ENCODE data around the gene SCTR.

SCTR gene

GRCh38 chr2:119440873-119441272 is 83.4 kb downstream of the SCTR start:
- in situ Hi-C loops (cut with MboI; ENCODE audit: low pct_unique_long_range_greater_than_20kb, low sequenced_read_pairs, unreplicated experiment) = no loop called here
- no peak for DNase-seq (ENCODE audit: low spot score)
- TF ChIP-seq CTCF (IDR thresholded peaks at IDR 0.05; ENCODE audit: extremely low read depth, insufficient read depth, missing control alignments) = no peak

GRCh38 chr2:119440501-119440870 is 83.8 kb downstream of the SCTR start:
- in situ Hi-C loops (cut with MboI; ENCODE audit: low pct_unique_long_range_greater_than_20kb, low sequenced_read_pairs, unreplicated experiment) = no loop called here
- no peak for DNase-seq (ENCODE audit: low spot score)
- TF ChIP-seq CTCF (IDR thresholded peaks at IDR 0.05; ENCODE audit: extremely low read depth, insufficient read depth, missing control alignments) = no peak

GRCh38 chr2:119439574-119440500 is 84.4 kb downstream of the SCTR start:
- DNase-seq (ENCODE audit: low spot score) = no peak
- in situ Hi-C loops (cut with MboI; ENCODE audit: low pct_unique_long_range_greater_than_20kb, low sequenced_read_pairs, unreplicated experiment) = no loop called here

GRCh38 chr2:119438726-119439284 is 85.5 kb downstream of the SCTR start:
- no peak for DNase-seq (ENCODE audit: low spot score)
- TF ChIP-seq CTCF (IDR thresholded peaks at IDR 0.05; ENCODE audit: extremely low read depth, insufficient read depth, missing control alignments) = no peak
- in situ Hi-C loops (cut with MboI; ENCODE audit: low pct_unique_long_range_greater_than_20kb, low sequenced_read_pairs, unreplicated experiment) = no loop called here

More at GRCh38 chr2:119439574-119440500, 84.4 kb downstream of the SCTR start:
- no peak for TF ChIP-seq CTCF (IDR thresholded peaks at IDR 0.05; ENCODE audit: extremely low read depth, insufficient read depth, missing control alignments)

- in situ Hi-C loops (cut with MboI; ENCODE audit: low pct_unique_long_range_greater_than_20kb, low sequenced_read_pairs, unreplicated experiment) = no loop called here
- DNase-seq (ENCODE audit: low spot score) = no peak
- no peak for TF ChIP-seq CTCF (IDR thresholded peaks at IDR 0.05; ENCODE audit: extremely low read depth, insufficient read depth, missing control alignments)
These were observed 86.1 kb downstream of the SCTR start for GRCh38 chr2:119438128-119438656.

GRCh38 chr2:119436993-119437772 is 87.1 kb downstream of the SCTR start:
- in situ Hi-C loops (cut with MboI; ENCODE audit: low pct_unique_long_range_greater_than_20kb, low sequenced_read_pairs, unreplicated experiment) = no loop called here
- DNase-seq (ENCODE audit: low spot score) = no peak
- TF ChIP-seq CTCF (IDR thresholded peaks at IDR 0.05; ENCODE audit: extremely low read depth, insufficient read depth, missing control alignments) = no peak
